Measurements from ENCODE around the gene POLD4.

The POLD4 gene

DNA sequence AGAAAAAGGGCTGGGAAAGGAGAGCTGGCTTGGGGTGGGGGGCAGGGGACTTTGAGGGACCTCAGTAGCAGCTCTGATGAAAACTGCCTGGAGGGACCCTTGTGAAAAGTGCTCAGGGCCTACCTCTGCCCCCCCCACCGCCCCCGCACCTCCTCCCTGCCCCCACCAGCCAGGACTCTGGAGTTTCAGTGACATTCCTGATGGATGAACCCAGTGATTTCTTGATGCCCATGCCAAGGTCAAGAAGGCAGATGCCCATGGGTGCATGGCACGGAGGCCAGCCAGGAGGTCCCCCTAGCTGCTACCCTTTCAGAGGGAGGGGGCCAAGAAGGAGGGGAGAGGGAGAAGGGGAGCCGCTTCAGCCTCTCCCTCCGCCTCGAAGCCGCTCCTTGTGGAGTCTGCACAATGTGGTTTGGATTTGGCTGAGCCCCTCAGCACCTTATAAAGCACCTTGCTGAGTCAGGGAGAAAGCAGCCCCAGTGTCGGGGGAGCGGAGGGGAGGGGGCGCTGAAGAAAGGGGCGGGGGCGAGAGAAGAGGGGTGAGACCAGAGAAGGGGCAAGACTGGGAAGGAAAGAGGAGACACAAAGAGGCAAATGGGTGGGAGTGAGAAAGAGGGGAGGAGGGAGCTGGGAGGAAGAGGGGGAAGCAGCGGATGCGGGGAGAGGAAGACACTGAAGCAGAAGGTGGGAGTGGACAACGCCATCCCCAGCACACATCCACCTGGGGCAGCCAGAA lies 22.1 kb upstream of the POLD4 start:
- H3K4me3 ChIP-seq (replicated peaks; ENCODE audit: insufficient read depth, low read length): no peak overlapping the region
- H3K27ac ChIP-seq (replicated peaks): no peak overlapping the region
- H3K27me3 ChIP-seq (ENCODE audit: insufficient read depth, poor library complexity, severe bottlenecking): no peaks in the 10 kb centered on the region
- TF ChIP-seq, protein P1, sequence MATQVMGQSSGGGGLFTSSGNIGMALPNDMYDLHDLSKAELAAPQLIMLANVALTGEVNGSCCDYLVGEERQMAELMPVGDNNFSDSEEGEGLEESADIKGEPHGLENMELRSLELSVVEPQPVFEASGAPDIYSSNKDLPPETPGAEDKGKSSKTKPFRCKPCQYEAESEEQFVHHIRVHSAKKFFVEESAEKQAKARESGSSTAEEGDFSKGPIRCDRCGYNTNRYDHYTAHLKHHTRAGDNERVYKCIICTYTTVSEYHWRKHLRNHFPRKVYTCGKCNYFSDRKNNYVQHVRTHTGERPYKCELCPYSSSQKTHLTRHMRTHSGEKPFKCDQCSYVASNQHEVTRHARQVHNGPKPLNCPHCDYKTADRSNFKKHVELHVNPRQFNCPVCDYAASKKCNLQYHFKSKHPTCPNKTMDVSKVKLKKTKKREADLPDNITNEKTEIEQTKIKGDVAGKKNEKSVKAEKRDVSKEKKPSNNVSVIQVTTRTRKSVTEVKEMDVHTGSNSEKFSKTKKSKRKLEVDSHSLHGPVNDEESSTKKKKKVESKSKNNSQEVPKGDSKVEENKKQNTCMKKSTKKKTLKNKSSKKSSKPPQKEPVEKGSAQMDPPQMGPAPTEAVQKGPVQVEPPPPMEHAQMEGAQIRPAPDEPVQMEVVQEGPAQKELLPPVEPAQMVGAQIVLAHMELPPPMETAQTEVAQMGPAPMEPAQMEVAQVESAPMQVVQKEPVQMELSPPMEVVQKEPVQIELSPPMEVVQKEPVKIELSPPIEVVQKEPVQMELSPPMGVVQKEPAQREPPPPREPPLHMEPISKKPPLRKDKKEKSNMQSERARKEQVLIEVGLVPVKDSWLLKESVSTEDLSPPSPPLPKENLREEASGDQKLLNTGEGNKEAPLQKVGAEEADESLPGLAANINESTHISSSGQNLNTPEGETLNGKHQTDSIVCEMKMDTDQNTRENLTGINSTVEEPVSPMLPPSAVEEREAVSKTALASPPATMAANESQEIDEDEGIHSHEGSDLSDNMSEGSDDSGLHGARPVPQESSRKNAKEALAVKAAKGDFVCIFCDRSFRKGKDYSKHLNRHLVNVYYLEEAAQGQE (IDR thresholded peaks at IDR 0.05; ENCODE audit: insufficient replicate concordance, low read depth): no peak
- TF ChIP-seq POLR2AphosphoS5 (IDR thresholded peaks at IDR 0.05; ENCODE audit: low read depth) (no peak), GABPA (IDR thresholded peaks at IDR 0.05; ENCODE audit: low read depth) (no peak), SPI1 (IDR thresholded peaks at IDR 0.05; ENCODE audit: borderline replicate concordance, low read depth) (no peak)
- TF ChIP-seq, protein P2, sequence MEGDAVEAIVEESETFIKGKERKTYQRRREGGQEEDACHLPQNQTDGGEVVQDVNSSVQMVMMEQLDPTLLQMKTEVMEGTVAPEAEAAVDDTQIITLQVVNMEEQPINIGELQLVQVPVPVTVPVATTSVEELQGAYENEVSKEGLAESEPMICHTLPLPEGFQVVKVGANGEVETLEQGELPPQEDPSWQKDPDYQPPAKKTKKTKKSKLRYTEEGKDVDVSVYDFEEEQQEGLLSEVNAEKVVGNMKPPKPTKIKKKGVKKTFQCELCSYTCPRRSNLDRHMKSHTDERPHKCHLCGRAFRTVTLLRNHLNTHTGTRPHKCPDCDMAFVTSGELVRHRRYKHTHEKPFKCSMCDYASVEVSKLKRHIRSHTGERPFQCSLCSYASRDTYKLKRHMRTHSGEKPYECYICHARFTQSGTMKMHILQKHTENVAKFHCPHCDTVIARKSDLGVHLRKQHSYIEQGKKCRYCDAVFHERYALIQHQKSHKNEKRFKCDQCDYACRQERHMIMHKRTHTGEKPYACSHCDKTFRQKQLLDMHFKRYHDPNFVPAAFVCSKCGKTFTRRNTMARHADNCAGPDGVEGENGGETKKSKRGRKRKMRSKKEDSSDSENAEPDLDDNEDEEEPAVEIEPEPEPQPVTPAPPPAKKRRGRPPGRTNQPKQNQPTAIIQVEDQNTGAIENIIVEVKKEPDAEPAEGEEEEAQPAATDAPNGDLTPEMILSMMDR (IDR thresholded peaks at IDR 0.05; ENCODE audit: insufficient read depth, low read length): no peak
- no peak for DNase-seq (ENCODE audit: low read depth in 1 of 2, low spot score in 1 of 2)

GRCh38 chr11:67374571-67375281 lies 21.4 kb upstream of the POLD4 start:
- H3K4me3 ChIP-seq (replicated peaks; ENCODE audit: insufficient read depth, low read length): no peak overlapping the region
- TF ChIP-seq POLR2AphosphoS5 (IDR thresholded peaks at IDR 0.05; ENCODE audit: low read depth): no peak
- TF ChIP-seq SPI1 (IDR thresholded peaks at IDR 0.05; ENCODE audit: borderline replicate concordance, low read depth): no peak
- no peak for TF ChIP-seq GABPA (IDR thresholded peaks at IDR 0.05; ENCODE audit: low read depth)
- TF ChIP-seq, protein P2 (IDR thresholded peaks at IDR 0.05; ENCODE audit: insufficient read depth, low read length): no peak
- TF ChIP-seq, protein P1 (IDR thresholded peaks at IDR 0.05; ENCODE audit: insufficient replicate concordance, low read depth): no peak
- H3K27me3 ChIP-seq (ENCODE audit: insufficient read depth, poor library complexity, severe bottlenecking): no peaks in the 10 kb centered on the region
- no peak for DNase-seq (ENCODE audit: low read depth in 1 of 2, low spot score in 1 of 2)
- H3K27ac ChIP-seq (replicated peaks): peak overlapping the region; percentile 86

DNA sequence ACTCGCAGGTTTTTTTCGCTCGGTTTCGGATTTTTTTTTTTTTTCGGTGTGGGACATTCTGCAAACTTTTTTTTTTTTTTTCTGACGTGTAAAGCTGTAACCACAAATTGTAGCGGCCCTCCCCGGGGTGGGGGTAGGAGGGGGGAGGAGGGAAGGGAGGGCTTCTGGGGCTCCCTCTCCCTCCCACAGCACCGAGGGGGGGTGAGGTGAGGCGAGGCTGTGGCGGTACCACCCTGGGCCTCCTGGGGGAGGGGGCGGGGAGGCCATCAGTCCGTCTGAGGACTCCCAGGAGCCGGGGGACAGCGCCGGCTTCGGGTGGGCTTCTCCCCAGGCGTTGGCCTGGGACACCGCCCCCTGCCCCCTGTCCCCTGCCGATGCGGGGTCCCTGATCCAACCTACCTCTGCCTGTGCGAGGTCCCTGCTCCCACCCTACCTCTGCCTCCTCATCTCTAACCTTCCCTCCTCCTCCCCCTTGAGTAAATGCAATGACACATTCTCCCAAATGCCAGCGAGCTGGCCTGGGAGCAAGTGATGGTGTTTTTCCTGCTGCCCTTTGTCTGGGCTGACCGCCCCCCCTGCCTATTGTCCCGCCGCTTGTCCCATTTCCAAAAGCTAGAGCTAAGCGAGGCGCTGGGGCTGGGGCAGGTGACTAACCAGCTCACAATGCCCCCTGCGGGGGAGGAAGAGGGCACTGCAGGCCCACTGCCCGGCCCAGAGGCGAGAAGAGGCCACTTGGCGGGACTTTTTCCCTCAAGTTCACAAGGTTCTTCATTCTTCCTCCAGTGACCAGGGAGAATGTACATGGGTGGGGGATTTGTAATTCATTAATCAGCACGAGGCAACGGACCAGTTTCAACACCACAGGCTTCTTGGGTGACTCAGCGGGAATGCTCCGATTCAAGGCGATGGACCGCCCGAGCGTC lies 20.6 kb upstream of the POLD4 start:
- peak overlapping the region; percentile 86 for H3K27ac ChIP-seq (replicated peaks)
- DNase-seq (ENCODE audit: low read depth in 1 of 2, low spot score in 1 of 2): peak; percentile 87 to 90
- TF ChIP-seq, protein P2 (IDR thresholded peaks at IDR 0.05; ENCODE audit: insufficient read depth, low read length): peak; percentile 1
- TF ChIP-seq SPI1 (IDR thresholded peaks at IDR 0.05; ENCODE audit: borderline replicate concordance, low read depth): no peak
- no peak for TF ChIP-seq POLR2AphosphoS5 (IDR thresholded peaks at IDR 0.05; ENCODE audit: low read depth)
- TF ChIP-seq, protein P1 (IDR thresholded peaks at IDR 0.05; ENCODE audit: insufficient replicate concordance, low read depth): no peak
- TF ChIP-seq GABPA (IDR thresholded peaks at IDR 0.05; ENCODE audit: low read depth): no peak
- no peaks in the 10 kb centered on the region for H3K27me3 ChIP-seq (ENCODE audit: insufficient read depth, poor library complexity, severe bottlenecking)
- peak overlapping the region; percentile 47 for H3K4me3 ChIP-seq (replicated peaks; ENCODE audit: insufficient read depth, low read length)

All from HL-60 (cell line).